Upper lobe of right lung (tissue), 1 donor: ENCODE data around the gene RAB11FIP4. TPM values are rescaled to one million over a fixed set of nuclear protein-coding genes. Genes with fewer than 3 reads are reported as not detected.

Source experiments
- ATAC-seq: fragments of 200-7000 bp; cut with Tn5 transposase; one replicate; pipeline ENCODE4 v1.9.1; 2020; ENCODE audit warnings: mild to moderate bottlenecking, moderate library complexity
- DNase-seq: peaks from one replicate; pipeline ENCODE4 v3.0.0-alpha.2; 2020
- H3K27ac ChIP-seq: fragments of 200-600 bp; one replicate; pipeline ENCODE4 v1.8.0; 2022
- H3K27me3 ChIP-seq: fragments of 200-600 bp; one replicate; pipeline ENCODE4 v1.8.0; 2022; ENCODE audit warnings: mild to moderate bottlenecking
- H3K36me3 ChIP-seq: fragments of 200-600 bp; one replicate; pipeline ENCODE4 v1.8.0; 2022
- H3K4me1 ChIP-seq: fragments of 200-600 bp; one replicate; pipeline ENCODE4 v1.8.0; 2022
- H3K4me3 ChIP-seq: fragments of 200-600 bp; one replicate; pipeline ENCODE4 v1.8.0; 2022; ENCODE audit warnings: mild to moderate bottlenecking
- H3K9me3 ChIP-seq: fragments of 200-600 bp; one replicate; pipeline ENCODE4 v1.8.0; 2022
- CTCF ChIP-seq: fragments of 200-600 bp; IDR thresholded peaks from one replicate; pipeline ENCODE4 v1.8.0; 2022; ENCODE audit warnings: antibody characterized with exemption
- intact Hi-C: fragments of 100-400 bp; cut with DNase I; formaldehyde crosslinking; loops from one replicate; pipeline ENCODE4 v1.11.0; 2022
- total RNA-seq: library from RNA; stranded (reverse); fragmentation: NEBNext Ultra II Directional; extraction: Animal tissue kit (Norgen Biotek cat#: 25700); gene quantifications from one replicate; pipeline ENCODE4 v1.2.1, GENCODE V29; 2021
- donor health status: DM: no; HTN: yes; CAD: no; lungs with severe emphysema.

RAB11FIP4 gene
- total RNA-seq, 1 donor from 2014 or later = 13.5 TPM

GRCh38 chr17:31444026-31444425 is 52.6 kb downstream of the RAB11FIP4 start:
- TF ChIP-seq CTCF = no peak
- Histone ChIP-seq H3K4me1 (peaks cover 3% of the 10 kb centered on the region), H3K36me3 (no peaks in the 10 kb centered on the region), H3K27me3 (no peaks in the 10 kb centered on the region), H3K27ac (no peak overlapping the region), H3K9me3 (no peaks in the 10 kb centered on the region), H3K4me3 (no peak overlapping the region)
- no peak for DNase-seq
- no peak for ATAC-seq
- intact Hi-C loops = no loop called here

GRCh38 chr17:31446195-31446967 is 54.9 kb downstream of the RAB11FIP4 start:
- ATAC-seq (no peak), DNase-seq (no peak)
- Histone ChIP-seq H3K4me3 (no peak overlapping the region), H3K27ac (no peak overlapping the region), H3K4me1 (peaks cover 3% of the 10 kb centered on the region), H3K36me3 (no peaks in the 10 kb centered on the region), H3K9me3 (no peaks in the 10 kb centered on the region), H3K27me3 (no peaks in the 10 kb centered on the region)
- intact Hi-C loops = no loop called here
- no peak for TF ChIP-seq CTCF

GRCh38 chr17:31448467-31449077 is 57.1 kb downstream of the RAB11FIP4 start:
- no peaks in the 10 kb centered on the region for H3K9me3 ChIP-seq
- intact Hi-C loops = no loop called here
- H3K36me3 ChIP-seq = no peaks in the 10 kb centered on the region
- H3K27me3 ChIP-seq = no peaks in the 10 kb centered on the region
- DNase-seq (no peak), ATAC-seq (no peak)
- H3K27ac ChIP-seq = no peak overlapping the region
- H3K4me3 ChIP-seq = no peak overlapping the region
- no peaks in the 10 kb centered on the region for H3K4me1 ChIP-seq
- TF ChIP-seq CTCF = no peak

GRCh38 chr17:31449111-31449510 is 57.6 kb downstream of the RAB11FIP4 start:
- DNase-seq = no peak
- H3K9me3 ChIP-seq = no peaks in the 10 kb centered on the region
- intact Hi-C loops = no loop called here
- no peak for TF ChIP-seq CTCF
- ATAC-seq = no peak
- H3K27me3 ChIP-seq = no peaks in the 10 kb centered on the region
- no peaks in the 10 kb centered on the region for H3K36me3 ChIP-seq
- no peak overlapping the region for H3K4me3 ChIP-seq
- no peaks in the 10 kb centered on the region for H3K4me1 ChIP-seq
- no peak overlapping the region for H3K27ac ChIP-seq

- ATAC-seq = no peak
- Histone ChIP-seq H3K36me3 (no peaks in the 10 kb centered on the region), H3K27ac (no peak overlapping the region), H3K4me1 (no peaks in the 10 kb centered on the region), H3K27me3 (no peaks in the 10 kb centered on the region), H3K4me3 (no peak overlapping the region), H3K9me3 (no peaks in the 10 kb centered on the region)
- intact Hi-C loops = no loop called here
- no peak for TF ChIP-seq CTCF
- DNase-seq = no peak
Observed at GRCh38 chr17:31449746-31450145, 58.3 kb downstream of the RAB11FIP4 start.
